ENCODE results near the gene ZNF729.
"Not testable (repeated sequence)": the region's sequence is repeated elsewhere in the genome, so short reads cannot be mapped to it uniquely, and the experiment has no call there.

Gene ZNF729

GRCh38 chr19:22286151-22286810 lies at the start of gene ZNF729:
TSS of gene ZNF729 (plus strand) at chr19:22286441. CDS start at chr19:22286526, 85 bp downstream.
- DNase-seq = no peak

- DNase-seq = no peak
These were observed 29.4 kb upstream of the ZNF729 start for GRCh38 chr19:22256856-22257255.

GRCh38 chr19:22257381-22257780 lies 28.9 kb upstream of the ZNF729 start:
- DNase-seq = no peak

- no peak for DNase-seq
These were observed 28.3 kb upstream of the ZNF729 start for GRCh38 chr19:22257916-22258315.

GRCh38 chr19:22260499-22260898 lies 25.7 kb upstream of the ZNF729 start:
- no peak for DNase-seq

- no peak for DNase-seq
These were observed 24.6 kb upstream of the ZNF729 start for GRCh38 chr19:22261596-22261995.

- DNase-seq = no peak
These were observed 23.1 kb upstream of the ZNF729 start for GRCh38 chr19:22263121-22263520.

- not testable (repeated sequence) for DNase-seq
These were observed 35.3 kb downstream of the ZNF729 start for GRCh38 chr19:22321554-22321953.

GRCh38 chr19:22326219-22326618 lies 40.0 kb downstream of the ZNF729 start:
- DNase-seq = no peak

- DNase-seq = no peak
These were observed 41.1 kb downstream of the ZNF729 start for GRCh38 chr19:22327321-22327720.

GRCh38 chr19:22331521-22331920 lies 45.3 kb downstream of the ZNF729 start:
- DNase-seq = no peak

GRCh38 chr19:22332924-22333323 lies 46.7 kb downstream of the ZNF729 start:
- DNase-seq = no peak

GRCh38 chr19:22335716-22336115 lies 49.5 kb downstream of the ZNF729 start:
- DNase-seq = no peak

- no peak for DNase-seq
These were observed 68.4 kb downstream of the ZNF729 start for GRCh38 chr19:22354665-22355064.
